HCT116 (cell line): ENCODE data around the gene MRS2. TPM values are rescaled to one million over a fixed set of nuclear protein-coding genes. Genes with fewer than 3 reads are reported as not detected.

Source experiments
- ATAC-seq: fragments of 200-7000 bp; cut with Tn5 transposase; 2 replicates; pipeline ENCODE4 v1.9.1; 2020; ENCODE audit warnings: mild to moderate bottlenecking, moderate library complexity
- BruUV-seq: library from RNA; stranded (reverse); fragments of 400-500 nt; replicated peaks from 2 replicates; lab custom pipeline; 2021; lab: Mats Ljungman, UMichigan
- CTCF ChIA-PET: fragments of 300-600 bp; sonication (Branson Sonifier 250); formaldehyde crosslinking; loops from one replicate; lab custom pipeline; 2021; ENCODE audit warnings: antibody characterized with exemption; lab: Charles Lee
- POLR2A ChIA-PET: fragments of 300-600, 350-600 bp; sonication (Branson Sonifier 250); formaldehyde crosslinking; loops from one replicate; lab custom pipeline; 2021; ENCODE audit warnings: antibody characterized with exemption; lab: Charles Lee
- RAD21 ChIA-PET, 2 experiments: fragments of 300-600 bp; sonication (Branson Sonifier 250); formaldehyde crosslinking; loops; one replicate each; lab custom pipeline; 2023; ENCODE audit warnings: low total read pairs in 2 of 2; ENCODE audit not compliant: uncharacterized antibody in 2 of 2, unreplicated experiment in 2 of 2, low non-redundant PET in 1 of 2; lab: Charles Lee
- DNase-seq: peaks from one replicate; pipeline ENCODE4 v3.0.0-alpha.2; 2010; ENCODE audit warnings: low read depth, low spot score
- H2AFZ ChIP-seq: fragments of 200-600 bp; shearing (Covaris generic), sonication (generic); 2 replicates; pipeline ENCODE4 v1.6.1; 2017; ENCODE audit warnings: low read depth, mixed run types, mixed read lengths, antibody characterized with exemption, low read length; ENCODE audit not compliant: poor library complexity, severe bottlenecking
- H3K27ac ChIP-seq: 2 replicates; pipeline ENCODE4 v1.5.1; 2012; ENCODE audit warnings: low read depth, low read length
- H3K27me3 ChIP-seq: fragments of 200-600 bp; sonication (generic); 2 replicates; pipeline ENCODE4 v1.6.1; 2016; ENCODE audit warnings: mixed run types, low read length, mixed read lengths; ENCODE audit not compliant: insufficient read depth
- H3K36me3 ChIP-seq, 2 experiments: fragments of 200-500 bp in 1 of 2; fragments of 200-600 bp in 1 of 2; sonication (Bioruptor generic) in 1 of 2; sonication (generic) in 1 of 2; 2 replicates each; pipeline versions ENCODE4 v1.5.1 to v1.6.1; 2014 to 2016; ENCODE audit warnings: low read length in 2 of 2, inconsistent platforms in 1 of 2, mixed read lengths in 1 of 2, mixed run types in 1 of 2; ENCODE audit not compliant: insufficient read depth in 2 of 2, control insufficient read depth in 1 of 2
- H3K4me1 ChIP-seq, 2 experiments: fragments of 200-600 bp in 1 of 2; sonication (generic) in 1 of 2; 2 replicates each; pipeline versions ENCODE4 v1.5.1 to v1.6.1; 2012 to 2017; ENCODE audit warnings: low read length in 2 of 2, inconsistent platforms in 1 of 2, mild to moderate bottlenecking in 1 of 2, mixed read lengths in 1 of 2, mixed run types in 1 of 2, moderate library complexity in 1 of 2; ENCODE audit not compliant: insufficient read depth in 2 of 2, control insufficient read depth in 1 of 2
- H3K4me2 ChIP-seq: fragments of 200-600 bp; sonication (generic); 2 replicates; pipeline ENCODE4 v1.6.1; 2017; ENCODE audit warnings: mixed run types, low read length, mixed read lengths
- H3K4me3 ChIP-seq, 2 experiments: fragments of 200-600 bp in 1 of 2; sonication (generic) in 1 of 2; replicated peaks in 1 of 2; 2 replicates each; pipeline ENCODE4 v1.5.1; 2011 to 2016; ENCODE audit warnings: low read length in 2 of 2, control low read depth in 1 of 2, low read depth in 1 of 2, mild to moderate bottlenecking in 1 of 2, mixed read lengths in 1 of 2, mixed run types in 1 of 2
- H3K79me2 ChIP-seq: fragments of 200-600 bp; sonication (generic); 2 replicates; pipeline ENCODE4 v1.6.1; 2017; ENCODE audit warnings: mild to moderate bottlenecking, mixed run types, low read length, moderate library complexity, mixed read lengths; ENCODE audit not compliant: insufficient read depth
- H3K9ac ChIP-seq: fragments of 200-600 bp; sonication (generic); 2 replicates; pipeline ENCODE4 v1.6.1; 2016; ENCODE audit warnings: low read length, mixed read lengths
- H3K9me2 ChIP-seq: fragments of 200-600 bp; sonication (generic), shearing (Covaris generic); 2 replicates; pipeline ENCODE4 v1.6.1; 2017; ENCODE audit warnings: mixed run types, mild to moderate bottlenecking, moderate library complexity; ENCODE audit not compliant: insufficient read depth
- H3K9me3 ChIP-seq, 2 experiments: fragments of 200-500 bp in 1 of 2; fragments of 200-600 bp in 1 of 2; sonication (Bioruptor generic) in 1 of 2; sonication (generic) in 1 of 2; 2 replicates each; pipeline ENCODE4 v1.6.1; 2014 to 2017; ENCODE audit warnings: low read length in 2 of 2, mixed read lengths in 2 of 2, inconsistent platforms in 1 of 2, low read depth in 1 of 2, mild to moderate bottlenecking in 1 of 2, mixed run types in 1 of 2, moderate library complexity in 1 of 2; ENCODE audit not compliant: control insufficient read depth in 1 of 2, insufficient read depth in 1 of 2
- H4K20me1 ChIP-seq: fragments of 200-600 bp; sonication (generic), shearing (Covaris generic); 2 replicates; pipeline ENCODE4 v1.6.1; 2017; ENCODE audit warnings: mixed run types, mild to moderate bottlenecking, moderate library complexity; ENCODE audit not compliant: insufficient read depth
- CBX3 ChIP-seq: IDR thresholded peaks from 2 replicates; pipeline ENCODE4 v1.6.1; 2012; ENCODE audit warnings: low read depth
- CEBPB ChIP-seq: IDR thresholded peaks from 2 replicates; pipeline ENCODE4 v1.6.1; 2012; ENCODE audit warnings: low read depth
- EGR1 ChIP-seq: IDR thresholded peaks from 2 replicates; pipeline ENCODE4 v1.6.1; 2012; ENCODE audit warnings: low read depth
- ELF1 ChIP-seq: IDR thresholded peaks from 2 replicates; pipeline ENCODE4 v1.6.1; 2012; ENCODE audit warnings: low read depth, borderline replicate concordance
- EZH2 ChIP-seq: fragments of 200-600 bp; sonication (generic); IDR thresholded peaks from 2 replicates; pipeline ENCODE4 v1.6.1; 2017; ENCODE audit warnings: antibody characterized with exemption, mixed run types
- EZH2phosphoT487 ChIP-seq: fragments of 200-600 bp; IDR thresholded peaks from 2 replicates; pipeline ENCODE4 v1.6.1; 2018; ENCODE audit warnings: antibody characterized with exemption, borderline replicate concordance
- POLR2AphosphoS5 ChIP-seq: IDR thresholded peaks from 2 replicates; pipeline ENCODE4 v1.6.1; 2011; ENCODE audit warnings: mild to moderate bottlenecking, low read depth, low read length, moderate library complexity
- RAD21 ChIP-seq: IDR thresholded peaks from 2 replicates; pipeline ENCODE4 v1.6.1; 2012; ENCODE audit warnings: low read depth, mild to moderate bottlenecking
- SP1 ChIP-seq: IDR thresholded peaks from 2 replicates; pipeline ENCODE4 v1.6.1; 2012; ENCODE audit warnings: low read depth
- SRF ChIP-seq: IDR thresholded peaks from 2 replicates; pipeline ENCODE4 v1.6.1; 2012; ENCODE audit warnings: low read depth
- YY1 ChIP-seq: IDR thresholded peaks from 2 replicates; pipeline ENCODE4 v1.6.1; 2011; ENCODE audit warnings: low read length, low read depth, moderate library complexity, mild to moderate bottlenecking; ENCODE audit not compliant: insufficient replicate concordance; ENCODE audit errors: extremely low read depth
- ZFX ChIP-seq: fragments of 450-650 bp; IDR thresholded peaks from 2 replicates; pipeline ENCODE4 v1.6.1; 2017
- ZNF274 ChIP-seq: fragments of 200-500 bp; sonication (Bioruptor generic); IDR thresholded peaks from 2 replicates; pipeline ENCODE4 v1.6.1; 2014; ENCODE audit warnings: mild to moderate bottlenecking, low read depth, low read length, inconsistent platforms
- intact Hi-C: fragments of 100-400 bp; cut with micrococcal nuclease; formaldehyde crosslinking; loops from 2 replicates; pipeline ENCODE4 v1.10.0; 2022
- total RNA-seq: library from RNA; stranded (reverse); gene quantifications from one replicate; pipeline ENCODE4 v1.2.1, GENCODE V29; 2021; ENCODE audit not compliant: unreplicated experiment
- TF ChIP-seq, protein P1 (sequence below): IDR thresholded peaks from 2 replicates; pipeline ENCODE4 v1.6.1; 2012
- TF ChIP-seq, protein P2 (sequence below): IDR thresholded peaks from 2 replicates; pipeline ENCODE4 v1.6.1; 2011; ENCODE audit warnings: mild to moderate bottlenecking, low read length, moderate library complexity; ENCODE audit not compliant: insufficient replicate concordance; ENCODE audit errors: extremely low read depth
- TF ChIP-seq, protein P3 (sequence below): IDR thresholded peaks from 2 replicates; pipeline ENCODE4 v1.6.1; 2012

The MRS2 gene
- total RNA-seq, 1 experiment from 2014 or later = 39.9 TPM

DNA sequence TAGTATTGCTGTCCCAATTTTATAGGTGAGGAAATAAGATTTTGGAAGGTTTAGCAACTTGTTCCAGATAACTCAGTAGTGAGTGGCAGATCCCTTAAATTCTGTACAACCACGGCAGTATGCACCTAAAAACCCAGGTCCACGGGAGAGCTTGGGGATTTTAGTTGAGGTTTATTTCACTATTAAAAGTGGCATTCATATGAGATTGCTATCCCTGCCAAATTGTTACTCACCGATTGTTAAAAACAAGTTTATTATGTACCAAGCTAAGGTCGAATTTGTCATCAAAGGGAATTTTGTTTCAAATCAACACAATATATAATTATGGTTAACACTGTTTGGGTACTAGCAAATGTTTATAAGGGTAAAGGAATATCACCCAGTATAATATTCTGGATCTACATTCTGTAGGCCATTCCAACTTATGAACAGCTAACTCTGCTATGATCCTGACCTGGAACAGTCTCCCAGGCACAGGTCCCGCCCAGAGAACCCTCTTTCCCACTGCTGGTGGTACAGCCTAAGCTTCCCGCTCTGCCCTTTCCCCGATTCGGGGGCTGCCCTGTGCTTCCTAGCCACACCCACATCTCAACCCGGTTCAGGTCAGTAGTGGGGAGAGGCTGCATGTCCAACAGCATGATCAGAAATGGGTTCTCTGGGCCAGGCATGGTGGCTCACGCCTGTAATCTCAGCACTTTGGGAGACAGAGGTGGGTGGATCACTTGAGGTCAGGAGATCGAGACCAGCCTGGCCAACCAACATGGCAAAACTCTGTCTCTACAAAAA is 61.7 kb downstream of the MRS2 start (continued):
- TF ChIP-seq YY1 (no peak), RAD21 (no peak), EZH2 (no peak)

DNA sequence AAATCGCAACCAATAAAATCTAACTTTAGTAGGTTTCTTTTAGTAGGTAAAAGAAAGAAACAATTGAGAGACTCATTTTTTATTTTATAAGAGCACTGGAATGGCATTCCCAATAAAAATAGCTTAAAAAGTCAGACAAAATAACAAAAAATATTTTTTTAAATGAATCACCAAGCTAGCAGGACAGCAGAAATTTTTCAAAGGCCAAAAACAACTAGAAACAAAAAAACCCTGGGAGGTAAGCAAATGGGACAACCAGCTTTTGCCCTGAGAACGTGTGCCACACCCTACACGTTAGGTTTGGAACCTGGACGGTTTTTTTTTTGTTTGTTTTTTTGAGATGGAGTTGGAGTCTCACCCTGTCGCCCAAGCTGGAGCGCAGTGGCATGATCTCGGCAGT is 67.1 kb downstream of the MRS2 start:
- CTCF ChIA-PET = interaction anchor here (0.9 kb wide), 1 partner anchor 26 kb away, joined by 4 read pairs; no protein-coding TSS in a partner anchor
- POLR2A ChIA-PET = no interaction called here
- H4K20me1 ChIP-seq = no peaks in the 10 kb centered on the region
- BruUV-seq = no TSS peak
- no peaks in the 10 kb centered on the region for H3K27me3 ChIP-seq
- ATAC-seq (no peak), DNase-seq (no peak)
- RAD21 ChIA-PET = no interaction called here
- 0 out of 4 replicates have a peak, but pooled peaks cover 0 to 2% of the 10 kb centered on the region in 2 experiments for H3K4me1 ChIP-seq
- no peak overlapping the region for H3K4me2 ChIP-seq
- no peaks in the 10 kb centered on the region for H3K9me3 ChIP-seq
- no peak overlapping the region for H2AFZ ChIP-seq
- H3K79me2 ChIP-seq = no peaks in the 10 kb centered on the region
- intact Hi-C loops = no loop called here
- H3K9me2 ChIP-seq = no peaks in the 10 kb centered on the region
- no peak overlapping the region for H3K27ac ChIP-seq
- TF ChIP-seq POLR2AphosphoS5 = no peak
- no peak for TF ChIP-seq SRF
- TF ChIP-seq, protein P1, sequence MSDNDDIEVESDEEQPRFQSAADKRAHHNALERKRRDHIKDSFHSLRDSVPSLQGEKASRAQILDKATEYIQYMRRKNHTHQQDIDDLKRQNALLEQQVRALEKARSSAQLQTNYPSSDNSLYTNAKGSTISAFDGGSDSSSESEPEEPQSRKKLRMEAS = no peak
- TF ChIP-seq, protein P2, sequence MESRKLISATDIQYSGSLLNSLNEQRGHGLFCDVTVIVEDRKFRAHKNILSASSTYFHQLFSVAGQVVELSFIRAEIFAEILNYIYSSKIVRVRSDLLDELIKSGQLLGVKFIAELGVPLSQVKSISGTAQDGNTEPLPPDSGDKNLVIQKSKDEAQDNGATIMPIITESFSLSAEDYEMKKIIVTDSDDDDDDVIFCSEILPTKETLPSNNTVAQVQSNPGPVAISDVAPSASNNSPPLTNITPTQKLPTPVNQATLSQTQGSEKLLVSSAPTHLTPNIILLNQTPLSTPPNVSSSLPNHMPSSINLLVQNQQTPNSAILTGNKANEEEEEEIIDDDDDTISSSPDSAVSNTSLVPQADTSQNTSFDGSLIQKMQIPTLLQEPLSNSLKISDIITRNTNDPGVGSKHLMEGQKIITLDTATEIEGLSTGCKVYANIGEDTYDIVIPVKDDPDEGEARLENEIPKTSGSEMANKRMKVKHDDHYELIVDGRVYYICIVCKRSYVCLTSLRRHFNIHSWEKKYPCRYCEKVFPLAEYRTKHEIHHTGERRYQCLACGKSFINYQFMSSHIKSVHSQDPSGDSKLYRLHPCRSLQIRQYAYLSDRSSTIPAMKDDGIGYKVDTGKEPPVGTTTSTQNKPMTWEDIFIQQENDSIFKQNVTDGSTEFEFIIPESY = no peak
- TF ChIP-seq ELF1 = no peak
- no peak for TF ChIP-seq ZNF274
- no peak for TF ChIP-seq EZH2phosphoT487
- TF ChIP-seq CEBPB = no peak
- TF ChIP-seq ZFX = no peak
- no peak for TF ChIP-seq EGR1
- no peak for TF ChIP-seq SP1
- no peak for TF ChIP-seq CBX3
- no peak for TF ChIP-seq RAD21
- TF ChIP-seq, protein P3, sequence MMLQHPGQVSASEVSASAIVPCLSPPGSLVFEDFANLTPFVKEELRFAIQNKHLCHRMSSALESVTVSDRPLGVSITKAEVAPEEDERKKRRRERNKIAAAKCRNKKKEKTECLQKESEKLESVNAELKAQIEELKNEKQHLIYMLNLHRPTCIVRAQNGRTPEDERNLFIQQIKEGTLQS = no peak
- H3K9ac ChIP-seq = no peak overlapping the region
- H3K4me3 ChIP-seq = no peak overlapping the region
- H3K36me3 ChIP-seq = no peaks in the 10 kb centered on the region
